NCI-H345 treated with DMSO at 0.1 percent for 48 hours (cell line): ENCODE measurements around the gene MGAM2.
A peak's percentile ranks its signal among the peaks of the same experiment; 100 is the strongest.

ENCODE experiments used
- DNase-seq: peaks from one replicate; lab custom pipeline; 2025; ENCODE audit not compliant: unreplicated experiment; lab: John Stamatoyannopoulos, UW

MGAM2 gene

DNA sequence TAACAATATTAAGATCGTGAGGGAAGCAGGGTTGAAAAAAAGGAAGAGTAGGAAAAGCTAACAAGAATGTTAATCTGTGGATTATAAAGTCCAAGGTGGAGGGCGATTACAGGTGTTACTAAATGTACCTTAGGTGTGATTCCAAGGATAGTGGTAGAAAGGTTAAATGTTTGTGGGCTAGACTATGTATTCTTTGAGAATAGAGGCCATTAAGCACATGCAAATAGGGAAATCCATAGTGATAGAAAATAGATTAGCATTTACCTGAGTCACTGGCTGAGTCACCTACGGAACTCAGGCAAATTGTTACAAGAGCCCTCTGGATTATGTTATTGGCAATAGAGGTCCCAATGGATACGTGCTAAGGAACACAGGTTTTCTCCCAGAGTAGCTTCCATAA, 9.0 kb downstream of the MGAM2 start:
- DNase-seq, result no peak

- no peak for DNase-seq
Observed at GRCh38 chr7:142123184-142123583, 11.7 kb downstream of the MGAM2 start.

GRCh38 chr7:142125256-142125955, 13.9 kb downstream of the MGAM2 start:
- DNase-seq, result no peak

DNA sequence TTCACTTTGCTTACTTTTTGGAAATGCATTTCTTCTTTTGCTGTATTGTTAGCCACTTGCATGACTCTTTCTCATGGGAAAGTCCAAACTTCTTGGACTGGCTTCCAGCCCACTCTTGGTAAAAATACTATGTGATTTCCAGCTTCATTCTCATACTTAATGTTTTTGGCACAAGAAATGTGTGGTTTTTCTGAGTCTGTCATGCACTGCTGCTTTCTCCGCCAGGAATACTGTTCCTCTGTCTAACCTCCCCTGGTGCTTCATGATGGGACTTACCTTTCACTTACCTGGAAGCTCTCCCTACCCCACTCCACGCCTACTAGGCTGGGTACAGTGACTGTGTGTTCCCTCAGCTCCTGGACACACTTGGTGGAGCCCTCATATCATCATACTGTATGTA, 18.7 kb downstream of the MGAM2 start:
- no peak for DNase-seq

GRCh38 chr7:142131439-142132185, 20.1 kb downstream of the MGAM2 start:
- DNase-seq, result no peak

GRCh38 chr7:142133731-142134148, 22.2 kb downstream of the MGAM2 start:
- DNase-seq, result no peak

GRCh38 chr7:142134909-142135308, 23.4 kb downstream of the MGAM2 start:
- DNase-seq, result no peak

GRCh38 chr7:142138996-142139395, 27.5 kb downstream of the MGAM2 start:
- DNase-seq, result no peak

DNA sequence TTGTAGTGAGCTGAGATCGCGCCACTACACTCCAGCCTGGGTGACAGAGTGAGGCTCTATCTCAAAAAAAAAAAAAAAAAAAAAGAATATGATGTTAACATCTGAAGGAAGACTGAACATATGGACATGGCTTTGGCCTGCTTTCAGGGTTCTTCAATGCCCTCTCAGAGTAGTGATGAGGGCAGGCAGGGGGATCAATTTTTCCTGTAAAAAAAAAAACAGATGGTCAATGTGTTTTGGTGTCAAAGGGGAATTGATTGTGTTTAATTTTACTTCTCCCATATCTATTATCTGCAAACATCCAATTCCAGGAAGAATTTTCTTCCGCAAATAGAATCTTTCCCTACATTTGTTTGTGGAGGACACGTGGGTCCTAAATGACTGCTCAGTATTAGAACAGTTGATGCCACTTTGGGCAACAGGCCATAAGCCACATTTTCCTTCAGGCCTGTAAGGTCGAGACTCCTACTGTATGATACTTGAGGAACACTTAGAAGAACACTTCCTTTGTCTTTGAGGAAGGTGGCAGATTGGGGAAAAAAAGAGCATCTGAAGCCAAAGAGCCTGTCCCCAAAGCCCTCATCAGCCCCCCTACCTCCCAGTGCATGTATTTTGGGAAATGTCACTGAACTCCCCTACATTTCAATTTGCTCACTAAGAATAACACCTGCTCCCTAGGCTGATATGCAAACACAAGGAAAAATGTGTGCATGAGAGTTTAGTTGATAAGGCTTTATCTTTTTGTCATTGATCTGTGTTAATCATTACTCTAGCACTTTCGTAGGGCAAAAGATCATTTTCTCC, 28.3 kb downstream of the MGAM2 start:
- no peak for DNase-seq

- no peak for DNase-seq
Observed at GRCh38 chr7:142140401-142140959, 29.0 kb downstream of the MGAM2 start.

DNA sequence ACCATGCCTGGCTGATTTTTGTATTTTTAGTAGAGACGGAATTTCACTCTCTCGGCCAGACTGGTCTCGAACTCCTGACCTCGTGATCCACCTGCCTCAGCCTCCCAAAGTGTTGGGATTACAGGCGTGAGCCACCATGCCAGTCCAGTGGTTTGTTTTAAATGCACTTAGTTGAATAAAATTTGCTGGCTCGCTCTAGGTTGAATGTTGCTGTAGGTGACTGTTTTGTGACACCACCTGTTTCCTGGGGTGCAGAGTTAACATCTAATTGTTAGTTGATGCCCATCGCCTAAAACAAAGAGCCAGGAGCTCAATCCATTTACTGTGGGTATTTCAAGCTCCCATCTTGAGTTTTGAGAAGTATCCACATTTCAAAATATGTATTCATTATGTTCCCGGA, 31.2 kb downstream of the MGAM2 start:
- no peak for DNase-seq

GRCh38 chr7:142146124-142146523, 34.6 kb downstream of the MGAM2 start:
- no peak for DNase-seq

- DNase-seq, result no peak
Observed at GRCh38 chr7:142150356-142150755, 38.8 kb downstream of the MGAM2 start.

- no peak for DNase-seq
Observed at GRCh38 chr7:142150869-142151268, 39.4 kb downstream of the MGAM2 start.

DNA sequence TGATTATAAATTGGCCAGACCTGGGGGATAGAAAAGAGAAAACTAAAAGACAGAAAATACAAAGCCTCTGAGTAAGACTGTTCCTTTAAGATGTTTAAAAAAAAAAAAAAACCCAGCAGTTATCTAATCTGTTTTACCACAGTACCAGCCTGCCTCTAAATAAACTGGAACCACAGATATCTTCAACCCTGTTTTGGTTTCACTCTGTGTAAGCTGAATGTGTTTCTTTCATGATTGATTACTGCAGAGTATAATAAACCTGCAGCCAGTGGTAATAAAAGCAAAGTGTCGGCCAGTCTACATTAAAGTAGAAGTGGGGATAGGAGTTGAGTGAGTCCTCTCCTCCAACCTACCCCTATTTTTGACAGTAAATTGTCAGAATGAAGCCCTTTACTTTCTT, 40.6 kb downstream of the MGAM2 start:
- DNase-seq, result no peak

DNA sequence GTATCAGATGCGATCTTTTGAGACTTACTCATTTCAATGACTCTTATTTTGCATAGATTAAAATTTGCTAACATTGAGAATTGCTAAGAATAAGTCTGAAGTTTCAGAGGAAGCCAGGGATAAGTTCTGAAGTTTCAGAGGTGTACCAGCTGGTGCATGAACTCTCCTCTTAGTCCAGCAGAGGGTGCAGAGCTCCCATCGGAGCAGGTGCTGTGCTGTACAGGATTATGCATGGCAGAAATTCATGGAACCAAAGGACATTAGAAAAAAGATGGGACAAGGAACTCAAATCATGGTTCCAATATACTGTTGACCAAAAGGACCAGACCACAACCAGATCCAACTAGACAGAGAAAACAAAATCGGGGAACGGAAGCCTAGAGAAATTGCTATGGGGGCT, 41.9 kb downstream of the MGAM2 start:
- peak; percentile 40 for DNase-seq

DNA sequence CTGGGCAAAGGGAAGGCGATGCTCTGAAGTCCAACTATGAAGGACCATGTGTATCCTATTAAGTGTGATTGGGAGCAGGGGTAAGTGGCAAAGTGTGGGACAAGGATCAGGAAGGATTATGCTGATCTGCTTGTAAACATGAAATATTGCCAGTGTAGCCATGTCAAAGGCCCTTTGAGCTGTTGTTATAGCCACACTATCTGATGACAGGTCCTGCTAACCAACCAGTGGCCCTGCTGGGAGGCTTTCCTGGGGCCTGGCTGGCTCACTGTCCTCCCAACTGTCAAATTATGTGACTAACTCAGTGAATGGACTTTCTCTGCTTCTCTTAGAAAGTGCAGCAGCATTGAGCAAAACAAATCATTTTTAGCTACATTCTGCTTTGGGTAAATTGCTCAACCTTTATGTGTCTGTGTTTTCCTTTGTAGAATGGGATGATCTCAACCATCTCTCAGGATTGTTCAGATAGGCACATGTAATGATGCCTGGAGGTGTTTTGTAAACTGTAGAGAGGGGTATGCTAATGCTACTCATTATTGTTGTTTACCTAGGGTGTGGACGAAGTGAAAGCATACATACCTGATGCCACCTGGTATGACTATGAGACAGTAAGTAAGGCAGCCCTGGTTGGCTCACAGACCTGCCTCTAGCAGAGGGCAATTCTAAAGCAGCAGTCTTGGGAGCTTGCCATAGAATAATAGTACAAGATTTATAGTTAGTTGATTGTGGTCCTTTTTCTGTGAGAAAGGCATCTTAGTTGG, 47.4 kb downstream of the MGAM2 start:
- DNase-seq, result peak; percentile 91

DNA sequence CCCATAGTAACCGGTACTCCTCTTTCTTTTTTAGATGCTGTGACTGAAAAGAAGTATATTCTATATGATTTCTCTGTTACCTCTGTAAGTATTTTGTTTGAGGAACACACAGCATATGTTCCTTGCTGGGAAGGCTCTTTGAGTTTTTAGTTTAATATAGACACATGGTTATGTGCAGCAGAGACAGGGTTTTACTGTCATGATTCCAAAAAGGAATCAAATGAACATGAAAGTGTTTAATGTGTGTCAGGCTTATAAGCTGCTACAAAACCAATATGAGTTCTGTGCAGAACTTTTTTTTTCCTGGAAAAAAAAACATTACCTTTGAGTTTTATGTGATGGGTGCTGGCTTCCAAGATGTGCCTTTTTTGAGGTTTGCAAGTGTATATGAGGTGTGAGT, 50.4 kb downstream of the MGAM2 start:
- DNase-seq, result no peak

DNA sequence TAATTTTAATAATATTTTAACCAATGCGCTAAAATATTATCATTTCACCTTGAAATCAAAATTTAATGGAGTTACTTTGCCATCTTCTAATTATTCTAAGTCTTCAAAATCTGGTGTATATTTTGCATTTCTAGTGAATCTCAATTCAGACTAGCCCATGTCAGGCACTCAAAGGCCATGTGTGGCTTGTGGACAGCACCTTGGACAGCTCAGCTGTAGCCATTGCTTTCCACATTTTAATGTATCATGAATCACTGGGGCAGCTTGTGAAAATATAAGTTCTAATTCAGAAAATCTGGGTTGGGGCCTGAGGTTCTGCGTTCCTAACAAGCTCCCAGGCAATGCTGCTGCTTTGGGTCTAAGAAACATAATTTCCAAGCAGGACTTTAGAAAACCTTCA, 57.2 kb downstream of the MGAM2 start:
- DNase-seq, result no peak

DNA sequence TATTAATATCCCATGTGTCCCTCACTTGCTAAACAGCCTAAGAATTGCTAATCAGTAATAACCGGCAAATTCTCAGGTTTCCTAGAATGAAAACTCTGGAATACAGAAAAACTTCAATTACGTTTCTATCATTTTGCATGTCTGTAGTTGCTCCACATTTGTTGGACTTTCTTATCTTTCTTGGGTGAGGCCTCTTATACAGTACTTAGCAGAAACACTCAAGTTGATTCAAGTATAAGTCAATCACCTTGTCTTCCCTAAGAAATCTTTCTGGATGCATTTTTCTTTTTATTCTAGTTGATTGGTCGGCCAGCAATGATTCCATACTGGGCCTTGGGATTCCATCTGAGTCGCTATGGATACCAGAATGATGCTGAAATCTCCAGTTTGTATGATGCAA, 61.4 kb downstream of the MGAM2 start:
- DNase-seq, result no peak

DNA sequence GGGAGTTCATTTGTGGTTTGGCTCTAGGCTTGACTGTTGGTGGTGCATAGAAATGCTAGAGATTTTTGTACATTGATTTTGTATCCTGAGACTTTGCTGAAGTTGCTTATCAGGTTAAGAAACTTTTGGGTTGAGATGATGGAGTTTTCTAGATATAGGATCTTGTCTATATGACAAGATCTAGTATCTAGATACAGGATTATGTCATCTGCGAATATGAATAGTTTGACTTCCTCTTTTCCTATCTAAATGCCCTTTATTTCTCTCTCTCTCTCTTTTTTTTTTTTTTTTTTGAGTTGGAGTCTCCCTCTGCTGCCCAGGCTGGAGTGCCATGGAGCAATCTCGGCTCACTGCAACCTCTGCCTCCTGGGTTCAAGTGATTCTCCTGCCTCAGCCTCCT, 62.9 kb downstream of the MGAM2 start:
- DNase-seq, result no peak
